DOHH2 (cell line): ENCODE results near the gene S1PR1.

Experiments used
- H3F3A ChIP-seq: fragments of 200-600 bp; sonication (generic), shearing (Covaris generic); 2 replicates; pipeline ENCODE4 v1.6.0; 2016; ENCODE audit warnings: antibody characterized with exemption, mild to moderate bottlenecking; ENCODE audit not compliant: control insufficient read depth, insufficient read depth
- H3K27ac ChIP-seq: fragments of 200-600 bp; sonication (generic); 2 replicates; pipeline ENCODE4 v1.5.1; 2014; ENCODE audit warnings: low read depth, mild to moderate bottlenecking, low read length, moderate library complexity
- H3K27me3 ChIP-seq: fragments of 200-600 bp; sonication (generic); 2 replicates; pipeline ENCODE4 v1.6.1; 2014; ENCODE audit warnings: mild to moderate bottlenecking, low read length, mixed read lengths; ENCODE audit not compliant: control insufficient read depth
- H3K36me3 ChIP-seq: fragments of 200-600 bp; sonication (generic); 2 replicates; pipeline ENCODE4 v1.6.1; 2014; ENCODE audit warnings: mild to moderate bottlenecking, low read length, moderate library complexity, mixed read lengths; ENCODE audit not compliant: control insufficient read depth
- H3K4me1 ChIP-seq: fragments of 200-600 bp; sonication (generic); 2 replicates; pipeline ENCODE4 v1.6.1; 2014; ENCODE audit warnings: mild to moderate bottlenecking, low read length, mixed read lengths; ENCODE audit not compliant: control insufficient read depth
- H3K4me2 ChIP-seq: fragments of 200-600 bp; sonication (generic); 2 replicates; pipeline ENCODE4 v1.6.0; 2014; ENCODE audit warnings: mild to moderate bottlenecking, low read length, moderate library complexity
- H3K4me3 ChIP-seq: fragments of 200-600 bp; sonication (generic); 2 replicates; pipeline ENCODE4 v1.5.1; 2014; ENCODE audit warnings: mild to moderate bottlenecking, low read length, mixed read lengths
- H3K79me2 ChIP-seq: fragments of 200-600 bp; sonication (generic); 2 replicates; pipeline ENCODE4 v1.6.1; 2014; ENCODE audit warnings: mild to moderate bottlenecking, low read length, mixed read lengths; ENCODE audit not compliant: control insufficient read depth
- H3K9me2 ChIP-seq: fragments of 200-600 bp; sonication (generic); replicated peaks from 2 replicates; pipeline ENCODE4 v1.6.1; 2014; ENCODE audit warnings: mild to moderate bottlenecking, low read length, mixed read lengths; ENCODE audit not compliant: control insufficient read depth
- H3K9me3 ChIP-seq: fragments of 200-600 bp; sonication (generic); 2 replicates; pipeline ENCODE4 v1.6.1; 2014; ENCODE audit warnings: antibody characterized with exemption, low read length, mixed read lengths; ENCODE audit not compliant: control insufficient read depth, insufficient read depth
- H4K20me1 ChIP-seq: fragments of 200-600 bp; sonication (generic); 2 replicates; pipeline ENCODE4 v1.6.0; 2014; ENCODE audit warnings: low read depth, mild to moderate bottlenecking, antibody characterized with exemption, low read length, moderate library complexity; ENCODE audit not compliant: control insufficient read depth, insufficient read depth
- EZH2phosphoT487 ChIP-seq: fragments of 200-600 bp; sonication (generic); IDR thresholded peaks from 2 replicates; pipeline ENCODE4 v1.6.1; 2017; ENCODE audit warnings: borderline replicate concordance, mild to moderate bottlenecking, antibody characterized with exemption, low read length, moderate library complexity, mixed read lengths
- TF ChIP-seq, protein P1 (sequence below): fragments of 200-600 bp; sonication (generic); IDR thresholded peaks from one replicate; pipeline ENCODE4 v1.5.1; 2014; ENCODE audit warnings: antibody characterized with exemption, mild to moderate bottlenecking, low read depth, low read length; ENCODE audit not compliant: poor library complexity, severe bottlenecking

The S1PR1 gene

DNA sequence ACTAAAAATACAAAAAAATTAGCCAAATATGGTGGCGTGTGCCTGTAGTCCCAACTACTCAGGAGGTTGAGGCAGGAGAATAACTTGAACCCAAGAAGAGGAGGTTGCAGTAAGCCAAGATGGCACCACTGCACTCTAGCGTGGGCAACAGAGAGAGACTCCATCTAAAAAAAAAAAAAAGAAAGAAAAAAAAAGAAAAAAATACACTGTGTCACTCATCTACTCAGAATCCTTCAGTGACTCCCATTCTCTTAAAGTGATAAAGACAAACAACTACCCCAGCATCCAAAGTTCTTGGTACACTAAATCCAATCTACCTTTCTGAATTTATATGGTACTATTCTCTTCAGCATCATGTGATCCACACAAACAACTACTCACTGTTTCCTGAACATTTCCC is 40.2 kb upstream of the S1PR1 start:
- H3K4me2 ChIP-seq, result no peak overlapping the region
- no peak overlapping the region for H3K4me3 ChIP-seq
- no peaks in the 10 kb centered on the region for H3K36me3 ChIP-seq
- TF ChIP-seq, protein P1, sequence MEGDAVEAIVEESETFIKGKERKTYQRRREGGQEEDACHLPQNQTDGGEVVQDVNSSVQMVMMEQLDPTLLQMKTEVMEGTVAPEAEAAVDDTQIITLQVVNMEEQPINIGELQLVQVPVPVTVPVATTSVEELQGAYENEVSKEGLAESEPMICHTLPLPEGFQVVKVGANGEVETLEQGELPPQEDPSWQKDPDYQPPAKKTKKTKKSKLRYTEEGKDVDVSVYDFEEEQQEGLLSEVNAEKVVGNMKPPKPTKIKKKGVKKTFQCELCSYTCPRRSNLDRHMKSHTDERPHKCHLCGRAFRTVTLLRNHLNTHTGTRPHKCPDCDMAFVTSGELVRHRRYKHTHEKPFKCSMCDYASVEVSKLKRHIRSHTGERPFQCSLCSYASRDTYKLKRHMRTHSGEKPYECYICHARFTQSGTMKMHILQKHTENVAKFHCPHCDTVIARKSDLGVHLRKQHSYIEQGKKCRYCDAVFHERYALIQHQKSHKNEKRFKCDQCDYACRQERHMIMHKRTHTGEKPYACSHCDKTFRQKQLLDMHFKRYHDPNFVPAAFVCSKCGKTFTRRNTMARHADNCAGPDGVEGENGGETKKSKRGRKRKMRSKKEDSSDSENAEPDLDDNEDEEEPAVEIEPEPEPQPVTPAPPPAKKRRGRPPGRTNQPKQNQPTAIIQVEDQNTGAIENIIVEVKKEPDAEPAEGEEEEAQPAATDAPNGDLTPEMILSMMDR, result no peak
- TF ChIP-seq EZH2phosphoT487, result no peak
- no peaks in the 10 kb centered on the region for H3F3A ChIP-seq
- no peaks in the 10 kb centered on the region for H3K27me3 ChIP-seq
- H4K20me1 ChIP-seq, result no peaks in the 10 kb centered on the region
- peaks cover 7% of the 10 kb centered on the region for H3K4me1 ChIP-seq
- no peaks in the 10 kb centered on the region for H3K9me2 ChIP-seq
- H3K9me3 ChIP-seq, result no peaks in the 10 kb centered on the region
- H3K27ac ChIP-seq, result no peak overlapping the region
- no peaks in the 10 kb centered on the region for H3K79me2 ChIP-seq

DNA sequence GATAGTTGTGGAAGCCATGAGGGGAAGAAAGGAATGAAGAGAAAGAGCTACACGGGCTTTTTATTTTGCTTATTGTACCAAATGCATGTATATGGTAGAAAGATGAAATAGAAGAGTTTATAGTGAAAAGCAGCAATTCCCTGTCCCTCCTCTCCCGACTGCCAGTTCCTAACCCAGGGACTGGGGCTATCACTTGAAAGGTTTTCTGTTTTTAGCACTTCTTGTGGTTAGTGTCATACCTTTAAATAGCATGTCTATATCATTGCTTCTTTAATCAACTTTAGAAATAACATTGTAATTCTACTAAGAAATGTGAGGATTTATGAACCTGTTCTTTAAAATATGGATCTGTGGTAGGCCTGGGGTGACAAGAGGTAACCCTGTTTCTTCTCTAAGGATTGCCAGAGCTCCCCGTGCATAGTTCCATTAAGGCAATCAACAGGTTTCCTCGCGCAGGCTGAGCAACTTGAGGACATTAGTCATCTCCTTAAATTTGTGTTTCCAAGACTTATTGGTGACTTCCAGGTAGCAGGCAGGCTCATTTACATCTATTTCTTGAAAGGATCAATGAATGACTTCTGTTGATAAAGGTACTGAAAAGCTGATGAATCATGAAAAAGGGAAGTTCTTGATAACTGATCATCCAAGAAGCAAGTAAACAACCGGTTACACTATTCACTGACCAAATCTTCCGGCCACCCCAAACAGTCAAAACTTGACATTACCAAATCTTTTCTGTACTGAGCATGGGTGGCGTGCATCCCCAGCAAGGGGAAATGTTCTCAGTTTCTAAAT is 37.8 kb upstream of the S1PR1 start:
- Histone ChIP-seq H3K36me3 (no peaks in the 10 kb centered on the region), H4K20me1 (no peaks in the 10 kb centered on the region), H3K4me2 (peak overlapping the region; percentile 17), H3K27me3 (no peaks in the 10 kb centered on the region), H3K27ac (no peak overlapping the region), H3K9me3 (no peaks in the 10 kb centered on the region), H3K9me2 (no peaks in the 10 kb centered on the region), H3K4me3 (no peak overlapping the region), H3K79me2 (no peaks in the 10 kb centered on the region), H3K4me1 (peaks cover 7% of the 10 kb centered on the region), H3F3A (no peaks in the 10 kb centered on the region)
- no peak for TF ChIP-seq EZH2phosphoT487
- TF ChIP-seq, protein P1, result no peak

DNA sequence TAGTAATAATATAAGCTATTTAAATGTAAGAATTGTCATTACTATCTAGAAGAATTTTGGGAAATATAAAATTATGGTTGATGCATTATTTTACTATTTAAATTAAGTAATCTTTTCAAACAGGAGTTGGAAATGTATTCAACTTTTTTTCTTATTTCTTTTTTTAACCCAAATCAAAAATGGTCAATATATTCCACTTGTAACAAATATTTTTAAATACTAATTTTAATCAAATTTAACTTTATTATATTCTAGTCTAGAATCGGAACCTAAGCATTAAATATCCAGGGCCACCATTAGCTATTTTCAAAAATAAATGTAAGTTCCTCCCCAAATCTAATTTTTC is 37.2 kb upstream of the S1PR1 start:
- no peak overlapping the region for H3K27ac ChIP-seq
- H3K27me3 ChIP-seq, result no peaks in the 10 kb centered on the region

More for the DNA sequence above, 37.2 kb upstream of the S1PR1 start:
- TF ChIP-seq EZH2phosphoT487, result no peak
- TF ChIP-seq, protein P1, result no peak
- Histone ChIP-seq H3K4me2 (no peak overlapping the region), H3K9me2 (no peaks in the 10 kb centered on the region), H3K79me2 (no peaks in the 10 kb centered on the region), H3F3A (no peaks in the 10 kb centered on the region), H3K4me3 (no peak overlapping the region), H3K9me3 (no peaks in the 10 kb centered on the region), H3K4me1 (peaks cover 7% of the 10 kb centered on the region), H4K20me1 (no peaks in the 10 kb centered on the region), H3K36me3 (no peaks in the 10 kb centered on the region)
